Stimulated activated CD4-positive, alpha-beta T cell treated with anti-CD3 and anti-CD28 coated beads, Interleukin-4, amount 100 ng/mL, for 1 hour (primary cell): Measurements from ENCODE around the gene PRKCG.
A peak's percentile ranks its signal among the peaks of the same experiment; 100 is the strongest.

Experiments
- DNase-seq: peaks from one replicate; pipeline ENCODE4 v3.0.0-alpha.2; 2020

The PRKCG gene

GRCh38 chr19:53900191-53900860 is 18.3 kb downstream of the PRKCG start:
- DNase-seq, result no peak

- no peak for DNase-seq
These were observed 21.2 kb downstream of the PRKCG start for GRCh38 chr19:53903055-53903680.

- no peak for DNase-seq
These were observed 22.9 kb downstream of the PRKCG start for GRCh38 chr19:53904909-53905308.

- DNase-seq, result no peak
These were observed 23.8 kb downstream of the PRKCG start for GRCh38 chr19:53905787-53906186.

GRCh38 chr19:53906211-53907192 is 24.5 kb downstream of the PRKCG start:
- peak; percentile 74 for DNase-seq

GRCh38 chr19:53907193-53907581 is 25.2 kb downstream of the PRKCG start:
- DNase-seq, result no peak

GRCh38 chr19:53907690-53908089 is 25.7 kb downstream of the PRKCG start:
- DNase-seq, result no peak

- peak; percentile 58 for DNase-seq
These were observed 26.3 kb downstream of the PRKCG start for GRCh38 chr19:53908106-53908934.

GRCh38 chr19:53908935-53909415 is 27.0 kb downstream of the PRKCG start, which contains the start of gene CACNG7:
Gene CACNG7, plus strand, starts transcription at chr19:53909278. Its CDS starts 3,554 bp downstream, at chr19:53912832.
- no peak for DNase-seq

- no peak for DNase-seq
These were observed 27.6 kb downstream of the PRKCG start for GRCh38 chr19:53909471-53910169.

- DNase-seq, result no peak
These were observed 28.1 kb downstream of the PRKCG start for GRCh38 chr19:53910170-53910518.

- DNase-seq, result no peak
These were observed 30.7 kb downstream of the PRKCG start for GRCh38 chr19:53912653-53913052.

GRCh38 chr19:53915000-53915399 is 33.0 kb downstream of the PRKCG start:
- no peak for DNase-seq

GRCh38 chr19:53916004-53916403 is 34.0 kb downstream of the PRKCG start:
- DNase-seq, result no peak

- no peak for DNase-seq
These were observed 35.4 kb downstream of the PRKCG start for GRCh38 chr19:53917356-53917755.

- DNase-seq, result peak; percentile 30
These were observed 45.7 kb downstream of the PRKCG start for GRCh38 chr19:53927739-53928138.

GRCh38 chr19:53936029-53936428 is 54.0 kb downstream of the PRKCG start:
- DNase-seq, result no peak

- peak; percentile 4 for DNase-seq
These were observed 60.2 kb downstream of the PRKCG start for GRCh38 chr19:53942001-53942786.

GRCh38 chr19:53944416-53944815 is 62.4 kb downstream of the PRKCG start:
- DNase-seq, result no peak

GRCh38 chr19:53944933-53945332 is 62.9 kb downstream of the PRKCG start:
- no peak for DNase-seq

- no peak for DNase-seq
These were observed 63.4 kb downstream of the PRKCG start for GRCh38 chr19:53945441-53945840.
